Stimulated activated CD4-positive, alpha-beta T cell treated with anti-CD3 and anti-CD28 coated beads, Interleukin-4, amount 100 ng/mL, for 24 hours (primary cell): Measurements from ENCODE around the gene DLGAP1.
A peak's percentile ranks its signal among the peaks of the same experiment; 100 is the strongest.
"Not testable (repeated sequence)": the region's sequence is repeated elsewhere in the genome, so short reads cannot be mapped to it uniquely, and the experiment has no call there.

Experiments used
- DNase-seq: peaks from one replicate; pipeline ENCODE4 v3.0.0-alpha.2; 2020

DLGAP1 gene

GRCh38 chr18:3608099-3608453, 847.0 kb downstream of the DLGAP1 start:
- DNase-seq, result not testable (repeated sequence)

- no peak for DNase-seq
These were observed 847.6 kb downstream of the DLGAP1 start for GRCh38 chr18:3607309-3608098.

GRCh38 chr18:3606863-3607262, 848.2 kb downstream of the DLGAP1 start:
- not testable (repeated sequence) for DNase-seq

- DNase-seq, result peak; percentile 24
These were observed 849.1 kb downstream of the DLGAP1 start for GRCh38 chr18:3605954-3606443.

- no peak for DNase-seq
These were observed 849.6 kb downstream of the DLGAP1 start for GRCh38 chr18:3605486-3605952.

GRCh38 chr18:3604498-3605408, 850.4 kb downstream of the DLGAP1 start:
- DNase-seq, result peak; percentile 49

GRCh38 chr18:3604235-3604497, 850.9 kb downstream of the DLGAP1 start:
- no peak for DNase-seq

GRCh38 chr18:3603421-3604234, 851.5 kb downstream of the DLGAP1 start:
- peak; percentile 19 for DNase-seq

GRCh38 chr18:3601106-3601755, 853.9 kb downstream of the DLGAP1 start:
- DNase-seq, result not testable (repeated sequence)

- no peak for DNase-seq
These were observed 855.2 kb downstream of the DLGAP1 start for GRCh38 chr18:3599861-3600260.

GRCh38 chr18:3599195-3599594, 855.9 kb downstream of the DLGAP1 start:
- DNase-seq, result no peak

- no peak for DNase-seq
These were observed 856.5 kb downstream of the DLGAP1 start for GRCh38 chr18:3598581-3598980.

GRCh38 chr18:3597409-3598357, 857.4 kb downstream of the DLGAP1 start:
- no peak for DNase-seq

- peak; percentile 63 for DNase-seq
These were observed 858.3 kb downstream of the DLGAP1 start for GRCh38 chr18:3596637-3597384.

- DNase-seq, result no peak
These were observed 858.8 kb downstream of the DLGAP1 start for GRCh38 chr18:3596324-3596636.

GRCh38 chr18:3595369-3596273, 859.5 kb downstream of the DLGAP1 start:
- DNase-seq, result peak; percentile 44

- peak; percentile 38 for DNase-seq
These were observed 860.2 kb downstream of the DLGAP1 start for GRCh38 chr18:3594760-3595368.

- peak; percentile 89 for DNase-seq
These were observed 861.0 kb downstream of the DLGAP1 start for GRCh38 chr18:3593904-3594759.
